ENCODE data around the gene GJB3.
"Not testable (repeated sequence)": the region's sequence is repeated elsewhere in the genome, so short reads cannot be mapped to it uniquely, and the experiment has no call there.

GJB3 gene

DNA sequence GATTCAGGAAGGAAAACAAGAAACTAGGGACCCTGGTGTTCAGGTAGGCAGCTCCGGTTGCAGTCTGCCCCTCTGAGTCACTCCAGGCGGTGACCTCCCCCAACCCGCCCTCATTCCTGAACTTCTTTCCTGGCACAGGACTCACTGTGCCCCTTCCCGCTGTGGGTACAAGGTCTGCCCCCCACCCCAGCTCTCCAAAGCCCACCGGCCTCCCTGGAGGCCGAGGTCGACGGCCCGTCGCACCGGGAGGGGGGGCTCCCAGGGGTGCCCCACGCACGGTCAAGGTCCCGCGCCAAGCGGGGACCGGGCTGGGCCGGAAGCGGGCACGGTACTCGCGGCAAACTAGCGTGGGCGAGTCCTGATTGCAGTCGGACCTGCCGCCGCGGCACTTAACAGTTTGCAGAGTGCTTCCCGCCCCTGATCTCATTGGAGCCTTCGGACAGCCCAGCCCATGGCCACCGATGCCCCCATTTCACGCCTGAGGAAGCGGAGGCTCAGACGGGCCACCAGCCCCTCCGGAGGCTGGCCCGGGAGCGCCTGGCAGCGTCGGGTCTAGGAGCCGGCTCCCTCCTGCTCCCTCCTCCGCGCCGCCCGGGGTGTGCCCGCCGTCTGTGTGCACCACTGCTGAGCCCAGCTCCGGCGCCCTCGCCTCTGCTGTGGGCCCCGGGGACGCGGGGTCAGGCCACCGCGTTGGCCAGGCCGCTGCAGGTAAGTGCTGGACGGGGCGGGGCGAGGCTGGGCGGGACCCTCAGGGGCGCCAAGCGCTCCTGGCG is at the start of gene GJB3:
Gene GJB3 (plus strand): TSS at position 144 of the 773 bp plus-strand sequence. CDS start 3,549 bp downstream, outside the sequence.
- DNase-seq: peak; percentile 38

- not testable (repeated sequence) for DNase-seq
Observed at GRCh38 chr1:34732831-34733230, 48.2 kb upstream of the GJB3 start.

GRCh38 chr1:34736692-34737091 is 44.3 kb upstream of the GJB3 start:
- no peak for DNase-seq

- not testable (repeated sequence) for DNase-seq
Observed at GRCh38 chr1:34737236-34737635, 43.8 kb upstream of the GJB3 start.

GRCh38 chr1:34739613-34740012 is 41.4 kb upstream of the GJB3 start:
- no peak for DNase-seq

- DNase-seq: peak; percentile 24
Observed at GRCh38 chr1:34740161-34740868, 40.7 kb upstream of the GJB3 start.

DNA sequence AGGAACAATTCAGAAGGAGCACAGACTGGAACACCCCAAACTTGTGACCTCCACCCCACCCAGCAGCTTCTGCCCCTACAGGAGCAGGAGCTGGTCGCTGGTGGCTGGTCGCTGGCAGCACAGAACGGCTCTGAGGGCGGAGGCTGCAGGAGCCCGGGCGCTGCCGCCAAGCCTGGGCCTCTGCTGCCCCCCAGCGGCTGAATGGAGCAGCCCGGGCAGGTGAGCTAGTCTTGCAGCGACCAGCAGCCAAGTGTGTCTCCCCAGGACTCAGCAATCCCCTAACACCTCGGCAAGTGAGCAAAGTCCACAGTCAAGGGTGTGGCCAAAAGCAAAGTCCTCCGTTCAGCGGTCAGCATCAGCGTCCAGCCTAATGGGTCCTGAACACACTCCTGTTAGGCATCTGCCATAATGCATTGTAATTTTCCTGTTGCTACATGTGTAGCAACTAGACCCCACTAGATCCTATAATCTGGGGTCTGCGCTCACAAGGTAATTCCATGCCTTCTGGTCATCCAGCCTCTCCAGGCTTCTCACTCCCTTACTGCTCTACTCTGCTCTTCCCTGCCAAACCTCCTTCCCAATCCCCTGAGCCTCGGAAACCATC is 38.2 kb upstream of the GJB3 start:
- DNase-seq: peak; percentile 85

GRCh38 chr1:34743775-34744174 is 37.2 kb upstream of the GJB3 start:
- no peak for DNase-seq

GRCh38 chr1:34744851-34745250 is 36.2 kb upstream of the GJB3 start:
- DNase-seq: no peak

DNA sequence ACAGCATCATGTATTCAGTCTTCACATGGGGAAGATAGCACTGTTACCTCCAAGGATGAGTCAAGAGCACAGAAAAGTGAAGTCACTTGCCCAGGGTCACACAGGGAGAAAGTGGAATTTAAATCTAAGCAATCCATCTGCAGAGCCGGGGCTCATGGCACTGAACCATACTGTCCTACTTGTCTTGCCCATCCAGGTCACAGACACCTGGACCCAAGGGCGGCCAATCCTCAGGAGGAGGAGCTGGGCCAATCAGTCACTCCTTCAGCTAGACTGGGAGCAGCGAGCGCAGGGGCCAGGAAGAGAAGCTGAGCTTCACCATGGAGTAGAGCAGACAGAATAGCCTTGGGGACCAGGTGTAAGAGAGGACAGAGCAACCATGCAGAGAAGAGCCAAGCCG is 35.3 kb upstream of the GJB3 start:
- DNase-seq: no peak

DNA sequence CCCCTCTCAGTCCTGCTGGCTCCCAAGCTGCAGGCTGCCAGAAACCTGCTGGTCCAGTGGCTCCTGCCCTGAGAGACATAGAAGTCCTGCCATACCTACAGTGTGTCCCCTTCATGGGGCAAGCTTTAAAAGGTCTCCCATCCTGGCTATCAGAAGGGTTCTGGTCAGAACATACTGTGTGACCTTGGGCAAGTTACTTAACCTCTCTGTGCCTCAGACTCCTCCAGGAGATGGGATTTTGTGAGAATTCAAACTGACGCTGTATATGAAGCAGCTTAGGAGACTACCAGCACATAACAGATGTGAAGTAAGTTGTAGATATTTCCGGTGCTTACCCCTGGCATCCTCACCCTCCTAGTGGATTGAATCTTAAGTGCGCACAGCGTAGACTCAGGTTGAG is 34.9 kb upstream of the GJB3 start:
- DNase-seq: no peak

DNA sequence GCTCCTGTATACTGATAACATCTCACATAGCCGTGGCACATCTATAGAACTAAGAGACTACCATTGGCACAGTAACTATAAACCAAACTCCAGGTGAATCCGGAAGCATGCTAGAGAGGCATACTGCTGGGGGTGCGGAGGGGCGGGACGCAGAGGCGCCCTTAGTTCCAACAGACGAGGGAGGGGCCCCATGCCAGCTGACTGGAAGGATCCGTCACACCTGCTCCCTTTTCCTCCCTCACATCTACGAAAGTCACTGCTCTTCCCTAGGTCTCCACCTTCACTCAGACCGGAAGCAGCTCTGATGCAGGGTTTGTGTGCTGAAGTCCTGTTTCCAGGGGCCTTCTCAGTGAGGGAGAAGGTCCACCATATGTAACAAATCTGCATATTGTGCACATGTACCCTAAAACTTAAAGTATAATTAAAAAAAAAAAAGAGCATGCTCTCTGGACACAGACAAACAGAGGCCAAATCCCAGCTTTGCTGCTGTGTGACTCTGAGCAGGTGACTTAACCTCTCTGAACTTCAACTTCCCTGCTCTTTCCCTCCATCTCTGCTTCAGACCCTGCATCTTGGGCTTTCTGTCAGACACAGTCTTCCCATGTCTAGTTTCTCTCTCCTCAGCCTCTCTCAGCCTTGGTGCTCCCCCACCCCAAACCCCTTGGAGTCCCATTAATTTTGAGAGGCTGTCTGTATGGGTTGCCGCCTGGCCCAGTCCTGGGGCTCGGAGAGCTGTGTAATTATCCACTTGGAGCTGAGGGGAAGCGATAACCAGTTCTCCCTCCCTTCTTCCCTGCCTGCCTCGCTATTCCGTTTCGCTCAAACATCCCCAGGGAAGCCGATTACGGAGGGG is 34.0 kb upstream of the GJB3 start:
- peak; percentile 31 for DNase-seq

GRCh38 chr1:34747638-34747941 is 33.4 kb upstream of the GJB3 start:
- DNase-seq: no peak

GRCh38 chr1:34749992-34750391 is 31.0 kb upstream of the GJB3 start:
- no peak for DNase-seq

GRCh38 chr1:34750610-34751009 is 30.4 kb upstream of the GJB3 start:
- DNase-seq: no peak

GRCh38 chr1:34753163-34753562 is 27.9 kb upstream of the GJB3 start:
- no peak for DNase-seq

DNA sequence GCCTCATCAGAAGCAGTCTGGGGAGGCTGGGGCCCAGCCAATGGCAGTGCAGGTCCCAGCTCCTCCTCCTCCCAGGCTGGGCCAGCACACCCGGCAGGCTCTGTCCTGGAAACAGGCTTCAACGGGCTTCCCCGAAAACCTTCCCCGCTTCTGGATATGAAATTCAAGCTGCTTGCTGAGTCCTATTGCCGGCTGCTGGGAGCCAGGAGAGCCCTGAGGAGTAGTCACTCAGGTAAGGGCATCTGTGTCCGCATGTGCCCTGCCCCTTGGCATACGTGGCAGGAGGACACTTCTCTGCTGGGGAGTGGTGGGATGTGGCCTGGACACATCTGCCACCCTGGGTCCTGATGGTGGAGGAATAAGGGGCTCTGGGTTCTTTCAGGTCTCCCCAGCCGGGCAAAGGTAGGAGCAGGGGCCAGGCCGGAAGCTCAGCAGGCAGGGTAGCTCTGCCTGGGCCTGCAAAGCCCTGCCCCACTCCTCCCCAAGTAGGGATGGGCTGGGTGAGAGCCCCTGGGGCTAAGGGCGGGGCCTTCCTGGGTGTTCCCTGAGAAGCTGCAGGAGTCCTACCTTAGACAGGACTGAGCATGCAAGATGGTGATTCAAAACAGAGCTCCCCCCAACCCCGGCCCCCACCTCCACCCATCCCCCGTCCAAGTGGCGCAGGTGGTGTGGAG is 25.9 kb upstream of the GJB3 start, which contains the start of gene GJB5:
Gene GJB5 (plus strand): TSS at position 84 of the 674 bp plus-strand sequence. CDS start 2,284 bp downstream, outside the sequence.
- no peak for DNase-seq

GRCh38 chr1:34755961-34756360 is 25.1 kb upstream of the GJB3 start:
- no peak for DNase-seq

- no peak for DNase-seq
Observed at GRCh38 chr1:34757386-34757785, 23.6 kb upstream of the GJB3 start.

DNA sequence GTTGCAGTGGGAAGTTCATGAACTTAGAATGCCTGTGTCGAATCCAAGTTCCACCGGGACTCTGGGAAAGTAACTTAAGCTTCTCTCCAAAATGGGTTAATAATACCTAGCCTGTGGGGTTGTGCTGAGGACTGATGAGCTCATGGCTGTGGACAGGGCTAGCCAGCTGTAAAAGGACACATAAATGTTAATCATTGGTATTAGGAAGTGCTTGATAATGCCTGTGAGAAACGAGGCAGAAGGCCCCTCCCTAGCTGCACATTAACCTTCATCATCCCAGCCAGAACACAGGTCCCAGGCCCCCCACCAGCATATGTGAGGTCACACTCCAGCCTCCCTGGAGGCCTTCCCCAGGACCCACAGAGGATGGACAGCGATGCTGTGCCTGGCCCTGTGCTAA is 22.3 kb upstream of the GJB3 start:
- DNase-seq: no peak

DNA sequence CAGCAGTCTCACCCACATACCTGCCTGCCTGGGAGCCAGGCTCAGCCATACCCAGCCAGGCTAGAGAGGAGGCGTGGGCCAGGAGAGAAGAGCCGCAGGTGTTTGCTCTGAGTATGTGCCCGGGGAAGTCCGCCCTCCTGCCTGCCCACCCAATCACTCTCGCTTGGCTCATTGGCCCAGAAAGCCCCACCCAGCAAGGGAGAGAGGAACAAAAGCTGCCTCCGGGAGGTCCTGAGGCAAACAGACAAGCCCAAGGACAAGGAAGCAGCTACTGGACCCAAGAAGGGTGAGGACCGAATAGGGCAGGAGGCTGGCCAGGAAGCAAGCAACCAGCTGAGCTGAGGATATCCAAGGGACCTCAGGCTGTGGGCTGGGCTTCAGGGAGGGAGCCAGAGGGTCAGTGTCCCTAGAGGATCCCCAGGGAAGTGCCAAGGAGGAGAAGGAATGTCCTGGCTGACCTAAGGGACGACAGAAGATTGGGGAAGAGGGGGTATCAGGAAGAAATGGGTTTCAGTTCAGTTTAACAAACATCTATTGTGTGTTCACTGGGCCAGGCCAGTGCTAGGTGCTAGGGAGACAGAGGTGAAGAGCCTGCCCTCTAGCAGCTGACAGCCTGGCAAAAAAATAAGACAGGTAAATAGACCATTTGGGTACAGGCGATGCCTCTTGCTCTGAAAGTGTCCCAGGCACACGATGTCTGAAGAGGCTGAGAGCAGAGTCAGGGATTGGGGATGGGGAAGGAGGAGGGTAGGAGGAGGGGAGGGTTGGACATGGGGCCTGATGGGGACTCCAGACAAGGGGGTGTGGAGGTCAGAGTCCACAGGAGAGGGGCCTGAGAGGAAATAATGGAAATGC is 21.3 kb upstream of the GJB3 start, which contains the start of gene GJB4:
Gene GJB4 (plus strand): TSS at position 238 of the 855 bp plus-strand sequence. CDS start 1,515 bp downstream, outside the sequence.
- DNase-seq: no peak

All from NCI-H82 (cell line).